ENCODE results near the gene GAS7.

Gene GAS7

GRCh38 chr17:10072556-10073425 is 125.6 kb downstream of the GAS7 start:
- Histone ChIP-seq H3K9me3 (ENCODE audit: severe bottlenecking) (no peaks in the 10 kb centered on the region), H3K36me3 (no peaks in the 10 kb centered on the region), H3K4me3 (ENCODE audit: low read depth, low read length) (no peak overlapping the region), H3K27me3 (ENCODE audit: insufficient read depth, low read depth, severe bottlenecking) (no peaks in the 10 kb centered on the region), H3K27ac (no peak overlapping the region)
- TF ChIP-seq CTCF (IDR thresholded peaks at IDR 0.05; ENCODE audit: low read depth, low read length): no peak
- DNase-seq: peak; percentile 17

- no peak for TF ChIP-seq CTCF (IDR thresholded peaks at IDR 0.05; ENCODE audit: low read depth, low read length)
- DNase-seq: no peak
Measured at GRCh38 chr17:10072086-10072485, 126.3 kb downstream of the GAS7 start.

GRCh38 chr17:10071141-10071540 is 127.3 kb downstream of the GAS7 start:
- no peak for DNase-seq
- Histone ChIP-seq H3K27ac (no peak overlapping the region), H3K4me3 (ENCODE audit: low read depth, low read length) (no peak overlapping the region), H3K27me3 (ENCODE audit: insufficient read depth, low read depth, severe bottlenecking) (no peaks in the 10 kb centered on the region), H3K9me3 (ENCODE audit: severe bottlenecking) (no peaks in the 10 kb centered on the region), H3K36me3 (no peaks in the 10 kb centered on the region)
- no peak for TF ChIP-seq CTCF (IDR thresholded peaks at IDR 0.05; ENCODE audit: low read depth, low read length)

More at GRCh38 chr17:10072086-10072485, 126.3 kb downstream of the GAS7 start:
- Histone ChIP-seq H3K9me3 (ENCODE audit: severe bottlenecking) (no peaks in the 10 kb centered on the region), H3K36me3 (no peaks in the 10 kb centered on the region), H3K27ac (no peak overlapping the region), H3K4me3 (ENCODE audit: low read depth, low read length) (no peak overlapping the region), H3K27me3 (ENCODE audit: insufficient read depth, low read depth, severe bottlenecking) (no peaks in the 10 kb centered on the region)

GRCh38 chr17:10070690-10071089 is 127.7 kb downstream of the GAS7 start:
- no peak for DNase-seq
- Histone ChIP-seq H3K9me3 (ENCODE audit: severe bottlenecking) (no peaks in the 10 kb centered on the region), H3K4me3 (ENCODE audit: low read depth, low read length) (no peak overlapping the region), H3K27ac (no peak overlapping the region), H3K36me3 (no peaks in the 10 kb centered on the region), H3K27me3 (ENCODE audit: insufficient read depth, low read depth, severe bottlenecking) (no peaks in the 10 kb centered on the region)
- no peak for TF ChIP-seq CTCF (IDR thresholded peaks at IDR 0.05; ENCODE audit: low read depth, low read length)

GRCh38 chr17:10069301-10069700 is 129.1 kb downstream of the GAS7 start:
- no peak for DNase-seq
- peaks cover 5% of the 10 kb centered on the region for H3K9me3 ChIP-seq (ENCODE audit: severe bottlenecking)
- H3K27me3 ChIP-seq (ENCODE audit: insufficient read depth, low read depth, severe bottlenecking): no peaks in the 10 kb centered on the region
- H3K36me3 ChIP-seq: no peaks in the 10 kb centered on the region
- TF ChIP-seq CTCF (IDR thresholded peaks at IDR 0.05; ENCODE audit: low read depth, low read length): no peak
- no peak overlapping the region for H3K27ac ChIP-seq
- H3K4me3 ChIP-seq (ENCODE audit: low read depth, low read length): no peak overlapping the region
